ENCODE data around the gene SSR4. TPM values are rescaled to one million over a fixed set of nuclear protein-coding genes. Genes with fewer than 3 reads are reported as not detected.

The SSR4 gene
- total RNA-seq, 4 donors from 2014 or later, result 177 to 359 (median 279) TPM

GRCh38 chrX:153828308-153828707 is 33.8 kb downstream of the SSR4 start:
- Histone ChIP-seq H3K36me3 (no peaks in the 10 kb centered on the region), H3K4me1 (peaks cover 0 to 7% of the 10 kb centered on the region in 2 donors), H3K9me3 (no peaks in the 10 kb centered on the region), H3K27me3 (peaks cover 15% of the 10 kb centered on the region), H3K27ac (no peak overlapping the region), H3K4me3 (replicated peaks in 1 of 3) (no peak overlapping the region)
- WGBS, 2 donors, result 21 to 70% methylated on average over 3 to 4 of the region's 17 CpGs
- TF ChIP-seq, protein P1, sequence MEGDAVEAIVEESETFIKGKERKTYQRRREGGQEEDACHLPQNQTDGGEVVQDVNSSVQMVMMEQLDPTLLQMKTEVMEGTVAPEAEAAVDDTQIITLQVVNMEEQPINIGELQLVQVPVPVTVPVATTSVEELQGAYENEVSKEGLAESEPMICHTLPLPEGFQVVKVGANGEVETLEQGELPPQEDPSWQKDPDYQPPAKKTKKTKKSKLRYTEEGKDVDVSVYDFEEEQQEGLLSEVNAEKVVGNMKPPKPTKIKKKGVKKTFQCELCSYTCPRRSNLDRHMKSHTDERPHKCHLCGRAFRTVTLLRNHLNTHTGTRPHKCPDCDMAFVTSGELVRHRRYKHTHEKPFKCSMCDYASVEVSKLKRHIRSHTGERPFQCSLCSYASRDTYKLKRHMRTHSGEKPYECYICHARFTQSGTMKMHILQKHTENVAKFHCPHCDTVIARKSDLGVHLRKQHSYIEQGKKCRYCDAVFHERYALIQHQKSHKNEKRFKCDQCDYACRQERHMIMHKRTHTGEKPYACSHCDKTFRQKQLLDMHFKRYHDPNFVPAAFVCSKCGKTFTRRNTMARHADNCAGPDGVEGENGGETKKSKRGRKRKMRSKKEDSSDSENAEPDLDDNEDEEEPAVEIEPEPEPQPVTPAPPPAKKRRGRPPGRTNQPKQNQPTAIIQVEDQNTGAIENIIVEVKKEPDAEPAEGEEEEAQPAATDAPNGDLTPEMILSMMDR (IDR thresholded peaks at IDR 0.05), result no peak
- TF ChIP-seq POLR2A (IDR thresholded peaks at IDR 0.05), result no peak
- no peak for DNase-seq
- intact Hi-C loops (cut with DNase I), result no loop called here

- Histone ChIP-seq H3K9me3 (no peaks in the 10 kb centered on the region), H3K4me1 (peaks cover 0 to 7% of the 10 kb centered on the region in 2 donors), H3K36me3 (no peaks in the 10 kb centered on the region), H3K27me3 (peaks cover 15% of the 10 kb centered on the region), H3K4me3 (replicated peaks in 1 of 3) (peak overlapping the region in 1 of 3 donors; percentile 18), H3K27ac (no peak overlapping the region)
- DNase-seq, result peak in 1 of 2 donors; percentile 4
- 3% methylated on average over 13 of the region's 50 CpGs; no CpG with 5 or more reads in 1 of the 2 donors for WGBS, 2 donors
- intact Hi-C loops (cut with DNase I), result no loop called here
- TF ChIP-seq, protein P1 (IDR thresholded peaks at IDR 0.05), result no peak
- TF ChIP-seq POLR2A (IDR thresholded peaks at IDR 0.05), result no peak
Observed at GRCh38 chrX:153828723-153829548, 34.5 kb downstream of the SSR4 start.

GRCh38 chrX:153829549-153829798 is 35.0 kb downstream of the SSR4 start:
- TF ChIP-seq, protein P1 (IDR thresholded peaks at IDR 0.05), result no peak
- no peak for TF ChIP-seq POLR2A (IDR thresholded peaks at IDR 0.05)
- H3K4me1 ChIP-seq, result peaks cover 0 to 7% of the 10 kb centered on the region in 2 donors
- H3K9me3 ChIP-seq, result no peaks in the 10 kb centered on the region
- no peak overlapping the region for H3K27ac ChIP-seq
- intact Hi-C loops (cut with DNase I), result no loop called here
- H3K4me3 ChIP-seq (replicated peaks in 1 of 3), result peak overlapping the region in 1 of 3 donors; percentile 18
- H3K27me3 ChIP-seq, result peaks cover 15% of the 10 kb centered on the region
- H3K36me3 ChIP-seq, result no peaks in the 10 kb centered on the region
- DNase-seq, result no peak
- 0% methylated on average over 2 of the region's 27 CpGs; no CpG with 5 or more reads in 1 of the 2 donors for WGBS, 2 donors

- TF ChIP-seq POLR2A (IDR thresholded peaks at IDR 0.05), result no peak
- TF ChIP-seq, protein P1 (IDR thresholded peaks at IDR 0.05), result no peak
- no peak for DNase-seq
- H3K4me3 ChIP-seq (replicated peaks in 1 of 3), result peak within 1 kb of the TSS in 1 of 3 donors; percentile 18
- intact Hi-C loops (cut with DNase I), result no loop called here
- no peaks in the 10 kb centered on the region for H3K36me3 ChIP-seq
- H3K9me3 ChIP-seq, result no peaks in the 10 kb centered on the region
- peaks cover 15% of the 10 kb centered on the region for H3K27me3 ChIP-seq
- no peak within 1 kb of the TSS for H3K27ac ChIP-seq
- 4% methylated on average over 4 of the region's 97 CpGs; no CpG with 5 or more reads in 1 of the 2 donors for WGBS, 2 donors
- H3K4me1 ChIP-seq, result peaks cover 0 to 7% of the 10 kb centered on the region in 2 donors
Observed at GRCh38 chrX:153829799-153830639, 35.6 kb downstream of the SSR4 start, which contains the start of gene PDZD4. Gene PDZD4, minus strand, starts transcription at chrX:153830544. Its CDS starts 246 bp downstream, at chrX:153830298.

All from thyroid gland (tissue), 4 donors.